K562 (cell line): ENCODE results near the gene WSCD2. TPM values are rescaled to one million over a fixed set of nuclear protein-coding genes. Genes with fewer than 3 reads are reported as not detected.

Source experiments
- CBX5 ChIP-seq: IDR thresholded peaks from 2 replicates; pipeline ENCODE4 v1.6.1; 2014; ENCODE audit warnings: low read depth, borderline replicate concordance
- DIDO1 ChIP-seq: fragments of 450-650 bp; IDR thresholded peaks from 2 replicates; pipeline ENCODE4 v1.6.1; 2016; ENCODE audit warnings: low read depth, missing biosample characterization, missing genetic modification characterization
- ETV5 ChIP-seq: sonication (generic); formaldehyde crosslinking; IDR thresholded peaks from 2 replicates; pipeline ENCODE4 v1.4.0; 2020; ENCODE audit warnings: low read depth, mild to moderate bottlenecking, missing genetic modification reagents
- FOXA3 ChIP-seq, 2 experiments: fragments of 450-650 bp in 1 of 2; sonication (generic) in 1 of 2; formaldehyde crosslinking; IDR thresholded peaks in 1 of 2; conservative IDR thresholded peaks in 1 of 2; 2 replicates each; pipeline versions ENCODE4 v1.4.0 to v1.8.0; 2020 to 2022; ENCODE audit warnings: mild to moderate bottlenecking in 2 of 2, missing genetic modification reagents in 1 of 2
- FOXJ3 ChIP-seq: sonication (generic); formaldehyde crosslinking; IDR thresholded peaks from 2 replicates; pipeline ENCODE4 v1.4.0; 2020; ENCODE audit warnings: mild to moderate bottlenecking, missing genetic modification reagents
- FOXK2 ChIP-seq, 2 experiments: fragments of 450-650 bp; IDR thresholded peaks in 1 of 2; conservative IDR thresholded peaks in 1 of 2; 2 replicates each; pipeline ENCODE4 v1.6.1; 2016; ENCODE audit warnings: low read depth in 2 of 2, mild to moderate bottlenecking in 1 of 2
- NR2F6 ChIP-seq: fragments of 450-650 bp; formaldehyde crosslinking; IDR thresholded peaks from 2 replicates; pipeline ENCODE4 v1.4.0; 2020; ENCODE audit warnings: mild to moderate bottlenecking
- POLR3A ChIP-seq: IDR thresholded peaks from 2 replicates; pipeline ENCODE4 v1.6.1; 2011; ENCODE audit warnings: borderline replicate concordance, mild to moderate bottlenecking, moderate library complexity; ENCODE audit not compliant: insufficient read length, insufficient read depth; ENCODE audit errors: extremely low read depth
- RBBP5 ChIP-seq: fragments of 200-600 bp; sonication (generic); IDR thresholded peaks from 2 replicates; pipeline ENCODE4 v1.6.1; 2012; ENCODE audit warnings: borderline replicate concordance, mild to moderate bottlenecking, low read length, control low read depth, inconsistent platforms; ENCODE audit not compliant: insufficient read depth, poor library complexity, severe bottlenecking
- SMARCE1 ChIP-seq: fragments of 450-650 bp; IDR thresholded peaks from 2 replicates; pipeline ENCODE4 v1.7.1; 2016; ENCODE audit warnings: mild to moderate bottlenecking
- YY1 ChIP-seq, 3 experiments: IDR thresholded peaks; 2 replicates each; pipeline ENCODE4 v1.6.1; 2011; ENCODE audit warnings: low read length in 2 of 3, mild to moderate bottlenecking in 2 of 3, moderate library complexity in 2 of 3, borderline replicate concordance in 1 of 3, control low read depth in 1 of 3, low read depth in 1 of 3; ENCODE audit not compliant: insufficient read depth in 3 of 3, insufficient replicate concordance in 2 of 3, control insufficient read depth in 1 of 3, insufficient read length in 1 of 3; ENCODE audit errors: extremely low read depth in 1 of 3
- ZNF140 ChIP-seq: fragments of 250-450 bp; sonication (Bioruptor Pico); IDR thresholded peaks from 2 replicates; pipeline ENCODE4 v1.8.0; 2021; ENCODE audit warnings: moderate library complexity, mild to moderate bottlenecking, inconsistent platforms
- ZNF239 ChIP-seq: fragments of 250-450 bp; sonication (Bioruptor Pico); IDR thresholded peaks from 2 replicates; pipeline ENCODE4 v1.4.0; 2020; ENCODE audit warnings: mild to moderate bottlenecking
- ZNF263 ChIP-seq: sonication (generic); formaldehyde crosslinking; IDR thresholded peaks from 2 replicates; pipeline ENCODE4 v1.8.0; 2022; ENCODE audit warnings: mild to moderate bottlenecking, missing genetic modification reagents, borderline replicate concordance
- ZNF586 ChIP-seq: fragments of 450-650 bp; formaldehyde crosslinking; conservative IDR thresholded peaks from 2 replicates; pipeline ENCODE4 v1.4.0; 2020; ENCODE audit warnings: mild to moderate bottlenecking, moderate library complexity
- ZNF655 ChIP-seq: fragments of 250-450 bp; sonication (Bioruptor Pico); IDR thresholded peaks from 2 replicates; pipeline ENCODE4 v1.5.0; 2021
- ZNF79 ChIP-seq: fragments of 250-450 bp; sonication (Bioruptor Pico); IDR thresholded peaks from 2 replicates; pipeline ENCODE4 v1.4.0; 2020; ENCODE audit warnings: low read depth, mild to moderate bottlenecking, moderate library complexity
- polyA plus RNA-seq, 8 experiments: library from polyadenylated mRNA; depleted of rRNA in 4 of 8; stranded (reverse) in 5 of 8; unstranded in 3 of 8; fragments of >200 nt; fragmentation: Nextera tagmentation in 2 of 8; fragmentation: Illumina TruSeq in 1 of 8; extraction: Ambion mirVana in 2 of 8; extraction: Trizol in 1 of 8; gene quantifications; 2 replicates each; pipeline versions ENCODE4 v1.2.1 to v1.2.3, GENCODE V29; 2011 to 2014; ENCODE audit warnings: inconsistent platforms in 1 of 8, missing spikeins in 1 of 8
- total RNA-seq, 7 experiments: library from RNA; depleted of rRNA in 6 of 7; stranded (reverse); fragments of >200 nt in 6 of 7; fragmentation: Illumina TruSeq in 2 of 7; extraction: Trizol in 2 of 7; gene quantifications; 2 replicates each; pipeline versions ENCODE4 v1.2.1 to v1.2.3, GENCODE V29; 2011 to 2021; ENCODE audit warnings: low replicate concordance in 1 of 7
- TF ChIP-seq, protein P1 (sequence below): fragments of 200-800 bp; sonication (Bioruptor generic); IDR thresholded peaks from 2 replicates; pipeline ENCODE4 v1.6.1; 2016; ENCODE audit warnings: missing genetic modification characterization, missing compliant biosample characterization

Gene WSCD2
- total and polyA plus RNA-seq, 9 of the 15 experiments (the other 6 are each of a cell fraction or from before 2014, with no cell fraction given), result 0.72 to 14.1 (median 4.0) TPM

GRCh38 chr12:108119974-108120862 lies 8.9 kb upstream of the WSCD2 start (continued):
- TF ChIP-seq RBBP5 (no peak), FOXK2 (conservative IDR thresholded peaks at IDR 0.05 in 1 of 2, IDR thresholded peaks at IDR 0.05 in 1 of 2; ENCODE audit: low read depth in 2 of 2) (no peak), ETV5 (CRISPR knock-in tag) (no peak), ZNF140 (CRISPR knock-in tag) (no peak), ZNF263 (CRISPR knock-in tag) (no peak), ZNF79 (0 out of 2 replicates have a peak, but pooled peaks have one; percentile 23), FOXJ3 (CRISPR knock-in tag) (no peak), NR2F6 (CRISPR knock-in tag) (no peak), SMARCE1 (no peak), FOXA3 (CRISPR knock-in tag; conservative IDR thresholded peaks at IDR 0.05 in 1 of 2, IDR thresholded peaks at IDR 0.05 in 1 of 2) (no peak; a peak in 1 of 4 replicates), POLR3A (no peak), DIDO1 (tag) (no peak), ZNF239 (CRISPR knock-in tag) (0 out of 2 replicates have a peak, but pooled peaks have one; percentile 16), CBX5 (no peak), YY1 (IDR thresholded peaks at IDR 0.05; ENCODE audit: borderline replicate concordance in 1 of 3, control insufficient read depth in 1 of 3, extremely low read depth in 1 of 3, insufficient read depth in 3 of 3, insufficient read length in 1 of 3, insufficient replicate concordance in 2 of 3, low read depth in 1 of 3, low read length in 2 of 3) (no peak), ZNF655 (CRISPR knock-in tag) (no peak), ZNF586 (no peak)
- TF ChIP-seq, protein P1, sequence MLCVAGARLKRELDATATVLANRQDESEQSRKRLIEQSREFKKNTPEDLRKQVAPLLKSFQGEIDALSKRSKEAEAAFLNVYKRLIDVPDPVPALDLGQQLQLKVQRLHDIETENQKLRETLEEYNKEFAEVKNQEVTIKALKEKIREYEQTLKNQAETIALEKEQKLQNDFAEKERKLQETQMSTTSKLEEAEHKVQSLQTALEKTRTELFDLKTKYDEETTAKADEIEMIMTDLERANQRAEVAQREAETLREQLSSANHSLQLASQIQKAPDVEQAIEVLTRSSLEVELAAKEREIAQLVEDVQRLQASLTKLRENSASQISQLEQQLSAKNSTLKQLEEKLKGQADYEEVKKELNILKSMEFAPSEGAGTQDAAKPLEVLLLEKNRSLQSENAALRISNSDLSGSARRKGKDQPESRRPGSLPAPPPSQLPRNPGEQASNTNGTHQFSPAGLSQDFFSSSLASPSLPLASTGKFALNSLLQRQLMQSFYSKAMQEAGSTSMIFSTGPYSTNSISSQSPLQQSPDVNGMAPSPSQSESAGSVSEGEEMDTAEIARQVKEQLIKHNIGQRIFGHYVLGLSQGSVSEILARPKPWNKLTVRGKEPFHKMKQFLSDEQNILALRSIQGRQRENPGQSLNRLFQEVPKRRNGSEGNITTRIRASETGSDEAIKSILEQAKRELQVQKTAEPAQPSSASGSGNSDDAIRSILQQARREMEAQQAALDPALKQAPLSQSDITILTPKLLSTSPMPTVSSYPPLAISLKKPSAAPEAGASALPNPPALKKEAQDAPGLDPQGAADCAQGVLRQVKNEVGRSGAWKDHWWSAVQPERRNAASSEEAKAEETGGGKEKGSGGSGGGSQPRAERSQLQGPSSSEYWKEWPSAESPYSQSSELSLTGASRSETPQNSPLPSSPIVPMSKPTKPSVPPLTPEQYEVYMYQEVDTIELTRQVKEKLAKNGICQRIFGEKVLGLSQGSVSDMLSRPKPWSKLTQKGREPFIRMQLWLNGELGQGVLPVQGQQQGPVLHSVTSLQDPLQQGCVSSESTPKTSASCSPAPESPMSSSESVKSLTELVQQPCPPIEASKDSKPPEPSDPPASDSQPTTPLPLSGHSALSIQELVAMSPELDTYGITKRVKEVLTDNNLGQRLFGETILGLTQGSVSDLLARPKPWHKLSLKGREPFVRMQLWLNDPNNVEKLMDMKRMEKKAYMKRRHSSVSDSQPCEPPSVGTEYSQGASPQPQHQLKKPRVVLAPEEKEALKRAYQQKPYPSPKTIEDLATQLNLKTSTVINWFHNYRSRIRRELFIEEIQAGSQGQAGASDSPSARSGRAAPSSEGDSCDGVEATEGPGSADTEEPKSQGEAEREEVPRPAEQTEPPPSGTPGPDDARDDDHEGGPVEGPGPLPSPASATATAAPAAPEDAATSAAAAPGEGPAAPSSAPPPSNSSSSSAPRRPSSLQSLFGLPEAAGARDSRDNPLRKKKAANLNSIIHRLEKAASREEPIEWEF (CRISPR knock-in tag), result 0 out of 2 replicates have a peak, but pooled peaks have one; percentile 52
